ENCODE data around the gene EARS2. TPM values are rescaled to one million over a fixed set of nuclear protein-coding genes. Genes with fewer than 3 reads are reported as not detected.

The EARS2 gene
- total and polyA plus RNA-seq, 9 of the 15 experiments (the other 6 are each of a cell fraction or from before 2014, with no cell fraction given), result 17.6 to 58.6 (median 36.3) TPM

DNA sequence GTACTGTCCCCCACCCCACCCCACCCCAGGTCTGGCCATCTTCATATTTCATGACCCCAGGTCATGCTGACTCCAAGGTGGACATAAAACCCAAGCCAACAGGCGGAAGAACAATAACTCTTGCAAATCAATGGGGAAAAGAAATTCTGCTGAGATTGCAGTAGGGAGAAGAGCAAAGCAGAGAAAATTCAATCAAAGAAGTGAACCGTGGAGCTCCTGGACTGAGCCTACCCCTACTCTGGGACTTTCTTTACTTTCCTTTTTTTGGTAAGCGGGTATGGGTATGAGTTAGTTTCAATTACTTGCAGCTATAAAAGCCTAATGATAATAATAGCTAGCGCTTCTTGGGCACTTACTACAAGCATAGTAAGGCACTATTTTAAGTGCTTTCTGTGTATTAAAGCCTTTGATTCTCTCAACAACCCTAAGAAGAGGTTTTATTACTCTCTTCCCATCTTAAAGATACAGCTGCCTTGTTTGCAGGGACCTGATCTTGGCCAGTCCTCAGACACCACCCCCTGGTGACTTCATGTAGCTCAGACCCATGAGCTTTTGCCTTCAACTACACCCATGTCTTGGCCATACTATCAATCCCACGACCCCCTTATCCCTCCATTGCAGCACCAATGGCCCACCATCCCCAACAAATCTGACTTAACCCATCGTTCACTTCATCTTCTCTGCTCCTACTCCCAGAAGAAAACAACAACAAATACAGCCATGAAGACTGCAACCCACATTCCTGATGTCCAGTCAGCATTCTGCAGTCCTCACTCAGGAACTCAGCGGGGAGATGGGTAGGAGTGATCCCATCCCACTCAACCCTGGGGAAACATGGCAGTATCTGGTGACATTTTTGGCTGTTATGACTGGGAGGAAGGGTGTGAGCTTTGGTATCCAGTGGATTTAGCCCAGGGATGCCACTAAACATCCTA lies 51.2 kb downstream of the EARS2 start:
- Histone ChIP-seq H3K27me3 (ENCODE audit: control insufficient read depth in 2 of 2, insufficient read depth in 2 of 2, low read length in 2 of 2) (no peaks in the 10 kb centered on the region), H4K20me1 (replicated peaks; ENCODE audit: control insufficient read depth, insufficient read depth, low read length) (peaks cover 46% of the 10 kb centered on the region), H3K9ac (ENCODE audit: insufficient read depth in 1 of 2, low read depth in 2 of 2, low read length in 2 of 2) (peak overlapping the region in 1 of 2 experiments; percentile 65; a peak in 2 of 4 replicates), H3K27ac (ENCODE audit: extremely low read depth, low read depth, low read length) (no peak overlapping the region), H3K4me2 (ENCODE audit: insufficient read depth, low read length) (peak overlapping the region; percentile 41), H2AFZ (ENCODE audit: low read depth, low read length) (no peak overlapping the region), H3K4me3 (no peak overlapping the region), H3K36me3 (ENCODE audit: control insufficient read depth, insufficient read depth, low read length) (peaks cover 47% of the 10 kb centered on the region), H3K79me2 (ENCODE audit: control insufficient read depth, insufficient read depth, low read length) (peaks cover 94% of the 10 kb centered on the region), H3K9me3 (replicated peaks; ENCODE audit: control insufficient read depth, insufficient read depth, low read depth, low read length) (no peaks in the 10 kb centered on the region), H3K9me1 (ENCODE audit: control insufficient read depth, insufficient read depth, low read length) (peaks cover 18% of the 10 kb centered on the region), H3K4me1 (replicated peaks in 1 of 2; ENCODE audit: control insufficient read depth in 2 of 2, insufficient read depth in 2 of 2, low read length in 2 of 2) (peaks cover 38 to 49% of the 10 kb centered on the region in 2 experiments; a peak in 4 of 5 replicates)
- ChIA-PET POLR2A (interaction anchor here (0.6 to 2.1 kb wide), 4 partner anchors 8 to 24 kb away, joined by 3 to 9 read pairs (median 4); no protein-coding TSS in a partner anchor), CTCF (ENCODE audit: low intra/inter-chr PET ratio) (no interaction called here)
- 53% methylated on average over 6 of the region's 7 CpGs for WGBS (ENCODE audit: insufficient coverage, low coverage, missing lambda C conversion rate)
- TF ChIP-seq ZNF316 (IDR thresholded peaks at IDR 0.05) (peak; percentile 82), HDGF (IDR thresholded peaks at IDR 0.05) (0 out of 2 replicates have a peak, but pooled peaks have one; percentile 47), MAFG (tag; conservative IDR thresholded peaks at IDR 0.05) (0 out of 2 replicates have a peak, but pooled peaks have one; percentile 44), MNT (conservative IDR thresholded peaks at IDR 0.05) (no peak), CTCF (IDR thresholded peaks at IDR 0.05 in 2 of 3, conservative IDR thresholded peaks at IDR 0.05 in 1 of 3; ENCODE audit: insufficient read depth in 2 of 3, low read depth in 1 of 3, low read length in 3 of 3) (peak in 2 of 3 experiments; percentile 5 to 31; a peak in 2 of 6 replicates), ZNF507 (tag; conservative IDR thresholded peaks at IDR 0.05) (no peak), SMARCC2 (IDR thresholded peaks at IDR 0.05; ENCODE audit: low read depth) (no peak), C11orf30 (IDR thresholded peaks at IDR 0.05; ENCODE audit: low read depth) (peak; percentile 76), RAD21 (CRISPR knock-in tag; conservative IDR thresholded peaks at IDR 0.05 in 1 of 2, IDR thresholded peaks at IDR 0.05 in 1 of 2) (peak in 1 of 2 experiments; percentile 31; a peak in 2 of 4 replicates)
- in situ Hi-C loops (cut with MboI), result no loop called here
- peak; percentile 65 for FAIRE-seq
- BruUV-seq (replicated peaks), result no TSS peak
- intact Hi-C loops (cut with micrococcal nuclease), result loop anchor here (5.0 kb wide), 1 partner anchor 69 kb away; no protein-coding TSS in a partner anchor
- DNase-seq (ENCODE audit: extremely low read depth in 1 of 4, low spot score in 3 of 4), result peak in 2 of 4 experiments; percentile 28 to 38
- ATAC-seq, result peak; percentile 44
